Measurements from ENCODE around the gene EOMES. TPM values are rescaled to one million over a fixed set of nuclear protein-coding genes. Genes with fewer than 3 reads are reported as not detected.

Gene EOMES
- total and polyA plus RNA-seq, 12 donors, result 0.01 to 0.76 (median 0.17) TPM; not detected in 3

DNA sequence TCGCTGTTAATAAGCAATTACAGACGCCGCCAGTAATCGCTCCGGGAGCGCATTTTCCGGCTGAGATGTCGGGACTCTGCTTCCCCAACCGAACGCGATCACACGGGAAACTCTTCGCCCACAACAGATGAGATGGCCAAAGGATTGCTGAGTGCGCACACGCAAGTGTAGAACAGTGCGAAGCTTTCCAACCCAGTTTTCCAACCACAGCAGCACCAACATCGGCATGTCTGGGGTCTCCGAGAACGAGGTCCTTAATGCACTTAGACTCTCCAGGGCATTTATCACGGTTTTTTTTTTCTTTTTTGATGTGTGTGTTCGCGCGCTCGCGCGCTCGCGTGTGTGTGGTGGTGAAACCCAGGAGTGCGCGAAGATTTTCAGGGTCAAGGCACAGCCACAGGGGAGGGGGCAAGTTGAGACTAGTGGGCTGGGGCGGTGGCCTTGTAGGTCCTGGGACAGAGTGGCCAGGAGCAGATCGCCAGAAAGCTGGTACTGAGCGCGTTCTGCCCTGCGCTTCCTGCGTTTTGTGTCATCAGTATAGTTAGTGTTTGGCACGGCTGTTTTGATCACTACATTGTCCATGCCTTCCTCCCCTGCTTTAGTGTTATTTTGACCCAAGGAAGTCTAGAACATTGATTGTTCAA, 1.8 kb upstream of the EOMES start:
- Histone ChIP-seq H3K27ac (no peak overlapping the region), H3K9me3 (no peaks in the 10 kb centered on the region), H3K36me3 (no peaks in the 10 kb centered on the region), H3K4me1 (peaks cover 0 to 52% (median 38%) of the 10 kb centered on the region in 9 donors), H3K4me3 (peak overlapping the region in 7 of 10 donors; percentile 2 to 61 (median 30)), H3K27me3 (peaks cover 35 to 100% (median 100%) of the 10 kb centered on the region in 7 donors)
- intact Hi-C loops (cut with DNase I), result no loop called here
- no peak for ATAC-seq
- 2 to 4% methylated on average over 37 of the region's 37 CpGs for WGBS, 2 donors
- TF ChIP-seq CTCF (IDR thresholded peaks at IDR 0.05), result no peak
- no peak for DNase-seq

GRCh38 chr3:27723456-27723814, 1.3 kb upstream of the EOMES start:
- H3K36me3 ChIP-seq, result no peaks in the 10 kb centered on the region
- no peak overlapping the region for H3K27ac ChIP-seq
- intact Hi-C loops (cut with DNase I), result no loop called here
- H3K4me3 ChIP-seq, result peak overlapping the region in 7 of 10 donors; percentile 2 to 61 (median 30)
- TF ChIP-seq CTCF (IDR thresholded peaks at IDR 0.05), result no peak
- no peaks in the 10 kb centered on the region for H3K9me3 ChIP-seq
- WGBS, 2 donors, result 2 to 3% methylated on average over 15 of the region's 15 CpGs
- ATAC-seq (no peak), DNase-seq (no peak)
- peaks cover 0 to 46% (median 33%) of the 10 kb centered on the region in 9 donors for H3K4me1 ChIP-seq
- H3K27me3 ChIP-seq, result peaks cover 35 to 100% (median 100%) of the 10 kb centered on the region in 7 donors

GRCh38 chr3:27723001-27723445, 900 bp upstream of the EOMES start:
- peaks cover 35 to 100% (median 99%) of the 10 kb centered on the region in 7 donors for H3K27me3 ChIP-seq
- ATAC-seq, result no peak
- WGBS, 2 donors, result 3 to 4% methylated on average over 13 of the region's 13 CpGs

More at GRCh38 chr3:27723001-27723445, 900 bp upstream of the EOMES start:
- Histone ChIP-seq H3K9me3 (no peaks in the 10 kb centered on the region), H3K4me3 (peak overlapping the region in 6 of 10 donors; percentile 30 to 61 (median 34)), H3K36me3 (no peaks in the 10 kb centered on the region), H3K27ac (no peak overlapping the region), H3K4me1 (peaks cover 0 to 42% (median 30%) of the 10 kb centered on the region in 9 donors)
- no peak for TF ChIP-seq CTCF (IDR thresholded peaks at IDR 0.05)
- intact Hi-C loops (cut with DNase I), result no loop called here
- no peak for DNase-seq

Measured in heart right ventricle (tissue), 16 donors.